H1 (cell line): ENCODE measurements around the gene ANKEF1.
"Not testable (repeated sequence)": the region's sequence is repeated elsewhere in the genome, so short reads cannot be mapped to it uniquely, and the experiment has no call there.

Source experiments
- CREB1 ChIP-seq: IDR thresholded peaks from 2 replicates; pipeline ENCODE4 v1.6.1; 2012; ENCODE audit warnings: inconsistent platforms
- E2F6 ChIP-seq: IDR thresholded peaks from 2 replicates; pipeline ENCODE4 v1.6.1; 2012; ENCODE audit warnings: inconsistent platforms
- JUND ChIP-seq: IDR thresholded peaks from 2 replicates; pipeline ENCODE4 v1.6.1; 2011; ENCODE audit warnings: mild to moderate bottlenecking, improper control_type of control experiment, low read length
- KDM5A ChIP-seq: fragments of 200-600 bp; IDR thresholded peaks from 2 replicates; pipeline ENCODE4 v1.7.1; 2012; ENCODE audit warnings: mild to moderate bottlenecking, low read length, inconsistent platforms, mixed read lengths
- SP2 ChIP-seq: IDR thresholded peaks from 2 replicates; pipeline ENCODE4 v1.6.1; 2012; ENCODE audit warnings: mild to moderate bottlenecking, low read length, inconsistent platforms
- SP4 ChIP-seq: IDR thresholded peaks from 2 replicates; pipeline ENCODE4 v1.6.1; 2012; ENCODE audit warnings: low read length, inconsistent platforms
- TAF1 ChIP-seq: IDR thresholded peaks from 2 replicates; pipeline ENCODE4 v1.6.1; 2011; ENCODE audit warnings: mild to moderate bottlenecking, low read depth, low read length
- TF ChIP-seq, protein P1 (sequence below), 3 experiments: IDR thresholded peaks; 1 replicate in 2 of 3; 2 replicates in 1 of 3; pipeline versions ENCODE4 v1.5.1 to v1.6.1; 2011; ENCODE audit warnings: low read length in 3 of 3, mild to moderate bottlenecking in 3 of 3, inconsistent platforms in 2 of 3, low read depth in 1 of 3, moderate library complexity in 1 of 3; ENCODE audit not compliant: insufficient read depth in 1 of 3; ENCODE audit errors: control extremely low read depth in 1 of 3

- TF ChIP-seq TAF1, E2F6, JUND, SP2, KDM5A, SP4, CREB1: not testable (repeated sequence)
- TF ChIP-seq, protein P1, sequence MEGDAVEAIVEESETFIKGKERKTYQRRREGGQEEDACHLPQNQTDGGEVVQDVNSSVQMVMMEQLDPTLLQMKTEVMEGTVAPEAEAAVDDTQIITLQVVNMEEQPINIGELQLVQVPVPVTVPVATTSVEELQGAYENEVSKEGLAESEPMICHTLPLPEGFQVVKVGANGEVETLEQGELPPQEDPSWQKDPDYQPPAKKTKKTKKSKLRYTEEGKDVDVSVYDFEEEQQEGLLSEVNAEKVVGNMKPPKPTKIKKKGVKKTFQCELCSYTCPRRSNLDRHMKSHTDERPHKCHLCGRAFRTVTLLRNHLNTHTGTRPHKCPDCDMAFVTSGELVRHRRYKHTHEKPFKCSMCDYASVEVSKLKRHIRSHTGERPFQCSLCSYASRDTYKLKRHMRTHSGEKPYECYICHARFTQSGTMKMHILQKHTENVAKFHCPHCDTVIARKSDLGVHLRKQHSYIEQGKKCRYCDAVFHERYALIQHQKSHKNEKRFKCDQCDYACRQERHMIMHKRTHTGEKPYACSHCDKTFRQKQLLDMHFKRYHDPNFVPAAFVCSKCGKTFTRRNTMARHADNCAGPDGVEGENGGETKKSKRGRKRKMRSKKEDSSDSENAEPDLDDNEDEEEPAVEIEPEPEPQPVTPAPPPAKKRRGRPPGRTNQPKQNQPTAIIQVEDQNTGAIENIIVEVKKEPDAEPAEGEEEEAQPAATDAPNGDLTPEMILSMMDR (IDR thresholded peaks at IDR 0.05; ENCODE audit: control extremely low read depth in 1 of 3, insufficient read depth in 1 of 3, low read depth in 1 of 3, low read length in 3 of 3): not testable (repeated sequence)
These were observed 3.2 kb upstream of the ANKEF1 start for GRCh38 chr20:10031451-10032215.
